Measurements from ENCODE around the gene TFPI2. TPM values are rescaled to one million over a fixed set of nuclear protein-coding genes. Genes with fewer than 3 reads are reported as not detected.
A peak's percentile ranks its signal among the peaks of the same experiment; 100 is the strongest.

The TFPI2 gene
- under 1 TPM in 1 of 6 donors, not detected in 5; 0.74 TPM for polyA plus RNA-seq (ENCODE audit: low read depth in 6 of 6)

GRCh38 chr7:93890464-93891068 is at the start of gene TFPI2:
Gene TFPI2, minus strand, starts transcription at chr7:93890753. Its CDS starts 75 bp downstream, at chr7:93890678.
- H3K4me3 Mint-ChIP-seq = peak within 1 kb of the TSS; percentile 62 to 94 (median 88)
- ATAC-seq (ENCODE audit: low read depth in 2 of 2) (peak; percentile 47 to 55), DNase-seq (peak; percentile 9)
- no peak within 1 kb of the TSS for H3K27ac Mint-ChIP-seq
- peaks cover 12 to 15% (median 15%) of the 10 kb centered on the region in 3 donors for H3K4me1 Mint-ChIP-seq
- H3K9me3 Mint-ChIP-seq = peaks cover 0 to 4% (median 0%) of the 10 kb centered on the region in 7 donors
- peaks cover 4 to 7% of the 10 kb centered on the region in 2 donors for H3K36me3 Mint-ChIP-seq
- peaks cover 55 to 72% (median 68%) of the 10 kb centered on the region in 3 donors for H3K27me3 Mint-ChIP-seq

- Mint-ChIP-seq H3K9me3 (peaks cover 0 to 6% (median 0%) of the 10 kb centered on the region in 7 donors), H3K27me3 (peaks cover 6 to 27% (median 9%) of the 10 kb centered on the region in 3 donors), H3K36me3 (peaks cover 0 to 5% of the 10 kb centered on the region in 2 donors), H3K4me3 (no peak overlapping the region), H3K4me1 (no peaks in the 10 kb centered on the region), H3K27ac (no peak overlapping the region)
- ATAC-seq (ENCODE audit: low read depth in 2 of 2) = no peak
- DNase-seq = no peak
Observed at GRCh38 chr7:93938293-93938692, 47.7 kb upstream of the TFPI2 start.

DNA sequence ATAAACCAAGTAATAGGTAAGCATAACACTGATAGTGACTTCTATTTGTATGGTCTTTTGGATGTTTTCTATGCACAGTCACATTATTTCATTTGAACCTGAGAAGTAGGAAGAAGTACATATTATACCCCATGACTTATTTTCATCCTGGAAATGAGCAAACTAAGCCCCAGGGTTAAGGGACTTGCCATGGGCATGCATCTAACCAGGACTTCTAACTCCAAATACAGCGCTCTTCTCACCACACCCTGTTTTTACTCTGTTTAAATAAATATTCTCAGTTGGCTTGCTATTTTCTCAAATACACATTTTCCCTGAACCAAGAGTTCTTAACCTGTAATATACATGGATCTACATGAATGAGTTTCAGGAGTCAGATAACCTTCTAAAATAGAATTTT is 47.3 kb upstream of the TFPI2 start:
- Mint-ChIP-seq H3K4me1 (no peaks in the 10 kb centered on the region), H3K27me3 (peaks cover 6 to 27% (median 9%) of the 10 kb centered on the region in 3 donors), H3K27ac (no peak overlapping the region), H3K4me3 (no peak overlapping the region), H3K9me3 (peaks cover 0 to 6% (median 0%) of the 10 kb centered on the region in 7 donors), H3K36me3 (peaks cover 0 to 5% of the 10 kb centered on the region in 2 donors)
- no peak for ATAC-seq (ENCODE audit: low read depth in 2 of 2)
- DNase-seq = no peak

DNA sequence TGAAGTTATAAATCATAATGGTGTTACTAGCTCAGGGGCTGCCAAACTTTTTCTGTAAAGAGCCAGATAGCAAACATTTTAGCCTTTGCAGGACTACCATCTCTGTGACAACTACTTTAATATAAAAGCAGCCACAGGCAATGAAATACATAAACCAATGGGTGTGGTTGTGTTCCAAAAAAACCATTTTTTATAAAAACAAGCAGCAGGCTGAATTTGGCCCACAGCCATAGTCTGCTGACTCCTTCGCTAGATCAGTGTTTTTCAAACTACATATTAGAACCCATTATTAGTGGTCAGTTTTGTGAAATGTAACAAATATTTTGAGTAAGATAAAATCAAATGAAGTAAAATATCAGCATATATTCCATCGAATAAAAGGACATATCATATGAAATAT is 44.5 kb upstream of the TFPI2 start:
- H3K36me3 Mint-ChIP-seq = peaks cover 0 to 5% of the 10 kb centered on the region in 2 donors
- H3K27me3 Mint-ChIP-seq = peaks cover 5 to 29% (median 6%) of the 10 kb centered on the region in 3 donors
- no peak for ATAC-seq (ENCODE audit: low read depth in 2 of 2)
- H3K4me3 Mint-ChIP-seq = no peak overlapping the region
- peaks cover under 1 to 3% (median 2%) of the 10 kb centered on the region in 3 donors for H3K4me1 Mint-ChIP-seq
- no peak for DNase-seq
- H3K9me3 Mint-ChIP-seq = peaks cover 0 to 6% (median 0%) of the 10 kb centered on the region in 7 donors
- H3K27ac Mint-ChIP-seq = no peak overlapping the region

DNA sequence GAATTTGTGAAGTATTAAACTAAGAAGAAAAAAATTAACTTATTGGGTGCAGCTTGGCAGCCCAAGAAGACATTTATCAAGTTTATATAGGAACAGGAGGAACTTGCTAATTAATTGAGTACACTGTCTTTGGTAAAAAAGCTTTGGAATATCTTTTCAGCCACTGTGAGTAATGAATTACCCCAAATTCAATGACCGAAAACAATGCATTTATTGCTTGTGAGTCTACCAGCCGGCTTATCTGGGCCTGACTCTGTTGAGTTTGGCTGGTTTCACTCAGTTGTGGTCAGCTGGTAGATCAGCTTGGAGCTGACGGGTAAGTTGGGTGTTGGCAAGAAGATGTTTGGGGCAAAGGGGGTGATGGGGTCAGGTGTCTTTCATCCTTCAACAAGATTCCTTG is 42.6 kb upstream of the TFPI2 start:
- H3K4me3 Mint-ChIP-seq = no peak overlapping the region
- DNase-seq (no peak), ATAC-seq (ENCODE audit: low read depth in 2 of 2) (no peak)
- peaks cover 0 to 5% of the 10 kb centered on the region in 2 donors for H3K36me3 Mint-ChIP-seq
- peaks cover 0 to 6% (median 0%) of the 10 kb centered on the region in 7 donors for H3K9me3 Mint-ChIP-seq
- peaks cover 2 to 5% (median 4%) of the 10 kb centered on the region in 3 donors for H3K4me1 Mint-ChIP-seq
- no peak overlapping the region for H3K27ac Mint-ChIP-seq
- peaks cover 5 to 15% (median 6%) of the 10 kb centered on the region in 3 donors for H3K27me3 Mint-ChIP-seq

DNA sequence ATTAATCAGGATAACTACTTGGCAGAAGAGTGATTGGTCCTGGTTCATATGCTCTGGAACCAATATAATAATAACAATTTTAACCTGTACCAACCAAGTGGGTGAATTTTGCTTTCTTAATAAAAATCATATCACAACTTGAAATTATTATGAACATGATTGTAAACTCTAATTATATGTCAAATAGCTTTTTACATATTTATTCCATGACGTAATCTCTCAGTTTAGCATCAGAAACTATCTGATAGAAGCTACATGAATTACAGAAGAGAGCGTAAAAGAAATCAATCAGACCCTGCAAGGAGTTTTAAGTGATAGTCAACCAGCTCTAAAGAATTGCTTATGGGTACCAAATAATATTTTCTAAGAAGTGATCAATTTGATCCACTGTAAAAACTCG is 41.1 kb upstream of the TFPI2 start:
- H3K4me3 Mint-ChIP-seq = no peak overlapping the region
- H3K36me3 Mint-ChIP-seq = no peaks in the 10 kb centered on the region
- DNase-seq (no peak), ATAC-seq (ENCODE audit: low read depth in 2 of 2) (no peak)
- H3K27me3 Mint-ChIP-seq = peaks cover 0 to 6% (median 0%) of the 10 kb centered on the region in 3 donors
- no peak overlapping the region for H3K27ac Mint-ChIP-seq
- peaks cover 0 to 6% (median 0%) of the 10 kb centered on the region in 7 donors for H3K9me3 Mint-ChIP-seq
- H3K4me1 Mint-ChIP-seq = peaks cover 2 to 5% (median 4%) of the 10 kb centered on the region in 3 donors

DNA sequence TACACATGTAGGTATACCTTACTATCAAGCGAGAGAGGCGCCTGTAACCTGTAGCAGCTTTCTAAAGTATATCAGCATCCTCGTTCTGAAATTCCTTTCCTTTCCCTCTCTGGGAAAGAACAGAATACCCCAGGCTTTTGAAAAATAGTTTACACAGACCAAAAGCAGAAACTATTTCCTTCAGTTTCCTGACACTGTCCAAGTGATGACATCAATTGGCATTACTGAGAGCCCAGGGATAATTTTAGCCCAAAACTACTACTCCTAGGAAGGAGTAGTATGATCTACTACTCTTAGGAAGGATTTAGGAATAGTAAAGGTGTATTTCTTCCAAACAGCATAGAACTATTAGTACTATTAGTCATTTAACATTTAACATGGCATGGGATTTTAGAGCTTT is 37.0 kb upstream of the TFPI2 start:
- peaks cover 0 to 5% (median 0%) of the 10 kb centered on the region in 3 donors for H3K27me3 Mint-ChIP-seq

DNA sequence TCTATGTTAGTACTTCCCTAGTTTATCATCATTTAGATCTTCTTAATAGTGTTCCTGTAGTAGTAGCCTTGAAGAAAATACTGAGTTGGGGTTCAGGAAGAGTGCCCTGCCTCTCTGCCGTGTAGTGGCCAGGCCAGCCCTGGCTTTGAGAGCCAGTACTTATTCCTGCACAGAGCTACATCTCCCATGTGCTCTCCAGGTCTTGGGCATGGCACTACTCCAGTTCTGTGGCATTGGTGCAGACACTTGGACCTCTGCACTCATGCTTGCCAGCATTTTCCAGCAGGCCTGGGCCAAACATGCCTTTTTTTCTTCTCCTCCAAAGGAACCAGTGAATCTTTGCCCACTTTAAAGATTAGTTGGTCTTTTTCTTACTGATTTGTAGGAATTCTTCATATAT is 36.2 kb upstream of the TFPI2 start:
- H3K27me3 Mint-ChIP-seq = peaks cover 0 to 5% (median 0%) of the 10 kb centered on the region in 3 donors

More for the DNA sequence above, 37.0 kb upstream of the TFPI2 start:
- Mint-ChIP-seq H3K27ac (no peak overlapping the region), H3K4me1 (peaks cover 4 to 14% (median 14%) of the 10 kb centered on the region in 3 donors), H3K9me3 (no peaks in the 10 kb centered on the region), H3K4me3 (no peak overlapping the region), H3K36me3 (no peaks in the 10 kb centered on the region)
- no peak for ATAC-seq (ENCODE audit: low read depth in 2 of 2)
- no peak for DNase-seq

DNA sequence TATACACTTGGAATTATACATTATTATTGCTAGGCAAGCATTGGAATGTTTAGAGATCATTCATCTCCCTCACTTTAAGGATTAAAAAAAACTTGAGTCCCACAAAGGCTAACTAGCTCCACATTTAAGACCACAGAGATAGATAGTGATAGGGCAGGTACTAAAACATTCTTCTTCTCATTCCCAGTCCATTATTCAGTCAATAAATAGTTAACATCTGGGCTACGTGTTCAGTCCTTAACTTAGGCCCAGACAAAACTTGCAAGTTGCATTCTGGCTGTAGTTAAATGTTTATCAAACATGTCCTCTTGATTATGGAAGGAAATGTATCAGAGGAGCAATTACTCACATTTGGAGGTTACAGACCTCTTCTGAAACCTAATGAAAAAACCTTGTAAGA is 33.4 kb upstream of the TFPI2 start:
- Mint-ChIP-seq H3K4me1 (peaks cover 0 to 16% (median 9%) of the 10 kb centered on the region in 3 donors), H3K36me3 (no peaks in the 10 kb centered on the region), H3K9me3 (no peaks in the 10 kb centered on the region), H3K4me3 (no peak overlapping the region), H3K27me3 (peaks cover 0 to 11% (median 0%) of the 10 kb centered on the region in 3 donors), H3K27ac (peak overlapping the region in 1 of 6 donors; percentile 30)
- DNase-seq (no peak), ATAC-seq (ENCODE audit: low read depth in 2 of 2) (no peak)

More for the DNA sequence above, 36.2 kb upstream of the TFPI2 start:
- Mint-ChIP-seq H3K9me3 (no peaks in the 10 kb centered on the region), H3K4me3 (no peak overlapping the region), H3K36me3 (no peaks in the 10 kb centered on the region), H3K27ac (no peak overlapping the region), H3K4me1 (peaks cover 4 to 18% (median 14%) of the 10 kb centered on the region in 3 donors)
- no peak for ATAC-seq (ENCODE audit: low read depth in 2 of 2)
- DNase-seq = no peak

GRCh38 chr7:93923296-93923695 is 32.7 kb upstream of the TFPI2 start:
- H3K36me3 Mint-ChIP-seq = no peaks in the 10 kb centered on the region
- ATAC-seq (ENCODE audit: low read depth in 2 of 2) = peak in 1 of 2 donors; percentile 37
- peaks cover 0 to 11% (median 0%) of the 10 kb centered on the region in 3 donors for H3K27me3 Mint-ChIP-seq
- H3K4me3 Mint-ChIP-seq = peak overlapping the region in 2 of 8 donors; percentile 85 to 91
- peaks cover 0 to 16% (median 9%) of the 10 kb centered on the region in 3 donors for H3K4me1 Mint-ChIP-seq
- no peak for DNase-seq
- no peaks in the 10 kb centered on the region for H3K9me3 Mint-ChIP-seq
- H3K27ac Mint-ChIP-seq = no peak overlapping the region

DNA sequence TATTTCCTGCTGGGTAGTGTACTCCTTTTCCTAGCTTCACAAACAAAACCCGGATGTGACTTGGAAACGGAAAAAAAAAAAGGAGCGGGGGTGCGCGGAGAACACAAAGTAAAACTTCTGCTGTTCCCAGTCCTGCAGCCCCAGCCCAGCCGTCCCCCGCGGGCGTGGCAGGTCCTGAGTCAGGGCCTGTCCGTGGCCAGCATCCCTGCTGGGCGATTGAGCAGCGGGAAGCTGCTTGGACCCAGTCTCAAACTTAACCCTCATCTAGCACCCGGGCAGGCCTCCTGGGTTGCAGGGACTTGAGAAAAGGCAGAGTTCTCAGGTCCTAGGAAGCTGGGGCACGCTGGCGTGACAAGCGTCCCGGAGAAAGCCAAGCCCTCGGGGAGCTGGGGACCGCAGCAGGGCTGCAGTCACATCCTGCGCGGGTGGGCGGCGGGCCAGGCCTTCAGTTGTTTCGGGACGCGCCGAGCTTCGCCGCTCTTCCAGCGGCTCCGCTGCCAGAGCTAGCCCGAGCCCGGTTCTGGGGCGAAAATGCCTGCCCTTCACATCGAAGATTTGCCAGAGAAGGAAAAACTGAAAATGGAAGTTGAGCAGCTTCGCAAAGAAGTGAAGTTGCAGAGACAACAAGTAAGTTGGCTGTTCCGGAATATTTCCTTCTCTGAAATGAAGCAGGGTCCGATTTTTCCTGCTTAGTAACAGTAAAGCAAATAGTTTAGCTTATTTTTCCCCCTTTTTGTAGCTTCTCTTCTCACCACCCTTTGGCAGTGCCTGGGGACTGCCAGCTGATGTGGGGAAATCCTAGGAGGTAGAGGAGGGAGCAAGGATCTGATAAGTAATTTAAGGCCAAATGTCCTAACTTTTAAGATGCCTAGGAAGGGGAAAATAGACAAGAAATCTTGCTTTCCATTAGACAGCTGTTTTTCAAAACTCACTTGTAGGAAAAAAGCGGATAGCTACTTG is 31.3 kb upstream of the TFPI2 start, which contains the start of gene GNG11:
TSS of gene GNG11 (plus strand) at position 129 of the 960 bp plus-strand sequence. CDS start at position 532, 403 bp downstream.
- peak within 1 kb of the TSS; percentile 73 to 94 (median 84) for H3K4me3 Mint-ChIP-seq
- H3K36me3 Mint-ChIP-seq = no peaks in the 10 kb centered on the region
- H3K4me1 Mint-ChIP-seq = peaks cover 0 to 16% (median 9%) of the 10 kb centered on the region in 3 donors
- peaks cover 0 to 16% (median 4%) of the 10 kb centered on the region in 3 donors for H3K27me3 Mint-ChIP-seq
- peak within 1 kb of the TSS in 4 of 6 donors; percentile 26 to 64 (median 44) for H3K27ac Mint-ChIP-seq
- ATAC-seq (ENCODE audit: low read depth in 2 of 2) (peak; percentile 84 to 86), DNase-seq (peak; percentile 33)
- H3K9me3 Mint-ChIP-seq = no peaks in the 10 kb centered on the region

DNA sequence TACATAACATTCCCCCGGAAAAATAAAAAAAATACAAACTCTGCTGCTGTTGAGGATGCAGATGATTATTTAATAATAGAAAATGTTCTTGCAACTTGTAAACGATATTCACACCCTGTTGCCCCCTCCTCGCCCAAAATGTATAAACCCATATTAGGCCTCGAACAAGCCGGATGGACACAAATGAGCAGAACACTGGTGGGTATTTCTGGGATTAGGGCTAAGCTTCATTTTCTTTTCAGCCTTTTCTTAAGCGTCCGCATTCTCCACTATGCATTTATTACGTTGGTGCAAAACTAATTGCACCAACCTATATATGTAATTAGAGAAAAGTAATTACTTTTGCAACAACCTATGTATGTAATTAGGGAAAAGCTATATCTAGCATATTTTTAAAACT is 30.6 kb upstream of the TFPI2 start:
- H3K4me1 Mint-ChIP-seq = peaks cover 0 to 16% (median 9%) of the 10 kb centered on the region in 3 donors
- no peaks in the 10 kb centered on the region for H3K36me3 Mint-ChIP-seq
- peak overlapping the region in 1 of 6 donors; percentile 64 for H3K27ac Mint-ChIP-seq
- ATAC-seq (ENCODE audit: low read depth in 2 of 2) = no peak
- peak overlapping the region; percentile 73 to 94 (median 84) for H3K4me3 Mint-ChIP-seq
- no peaks in the 10 kb centered on the region for H3K9me3 Mint-ChIP-seq
- DNase-seq = no peak
- H3K27me3 Mint-ChIP-seq = peaks cover 0 to 21% (median 4%) of the 10 kb centered on the region in 3 donors
